ENCODE measurements around the gene CCDC174. TPM values are rescaled to one million over a fixed set of nuclear protein-coding genes. Genes with fewer than 3 reads are reported as not detected.

CCDC174 gene
- total RNA-seq, 2 experiments from 2014 or later = 17.5 to 18.5 TPM

DNA sequence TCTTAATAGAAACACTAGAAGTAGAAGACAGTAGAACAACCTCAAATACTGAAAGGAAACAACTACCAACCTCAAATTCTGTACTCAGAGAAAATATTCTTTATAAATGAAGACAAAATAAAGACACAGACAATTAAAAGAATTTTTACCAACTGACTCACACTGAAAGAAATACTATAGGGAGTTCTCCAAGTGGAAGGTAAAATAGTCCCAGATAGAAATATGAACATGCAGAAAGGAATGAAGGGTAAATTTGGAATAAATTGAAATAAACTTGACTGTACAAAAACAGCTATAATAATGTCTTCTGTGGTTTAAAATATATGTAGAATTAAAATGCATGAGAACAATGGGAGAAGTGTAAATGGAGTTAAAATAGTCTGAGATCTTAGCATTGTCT, 36.7 kb upstream of the CCDC174 start:
- Mint-ChIP-seq H3K9me3 (ENCODE audit: insufficient read depth) (no peaks in the 10 kb centered on the region), H3K36me3 (ENCODE audit: low read depth) (no peaks in the 10 kb centered on the region), H3K27me3 (ENCODE audit: low read depth) (peaks cover 32% of the 10 kb centered on the region), H3K27ac (no peak overlapping the region), H3K4me3 (no peak overlapping the region), H3K4me1 (ENCODE audit: low read depth) (no peaks in the 10 kb centered on the region)
- DNase-seq (no peak), ATAC-seq (no peak)
- ChIA-PET CTCF (no interaction called here), POLR2A (no interaction called here)

- H3K27me3 Mint-ChIP-seq (ENCODE audit: low read depth) = peaks cover 23% of the 10 kb centered on the region
- H3K27ac Mint-ChIP-seq = no peak overlapping the region
- CTCF ChIA-PET = interaction anchor here (1.3 to 1.6 kb wide), 2 partner anchors 11 to 309 kb away, joined by 3 to 4 read pairs; no protein-coding TSS in a partner anchor
- POLR2A ChIA-PET = no interaction called here
- no peaks in the 10 kb centered on the region for H3K36me3 Mint-ChIP-seq (ENCODE audit: low read depth)
- no peak for ATAC-seq
- no peaks in the 10 kb centered on the region for H3K4me1 Mint-ChIP-seq (ENCODE audit: low read depth)
- no peak for DNase-seq
- no peak overlapping the region for H3K4me3 Mint-ChIP-seq
- no peaks in the 10 kb centered on the region for H3K9me3 Mint-ChIP-seq (ENCODE audit: insufficient read depth)
These were observed 34.7 kb upstream of the CCDC174 start for GRCh38 chr3:14616606-14617507.

DNA sequence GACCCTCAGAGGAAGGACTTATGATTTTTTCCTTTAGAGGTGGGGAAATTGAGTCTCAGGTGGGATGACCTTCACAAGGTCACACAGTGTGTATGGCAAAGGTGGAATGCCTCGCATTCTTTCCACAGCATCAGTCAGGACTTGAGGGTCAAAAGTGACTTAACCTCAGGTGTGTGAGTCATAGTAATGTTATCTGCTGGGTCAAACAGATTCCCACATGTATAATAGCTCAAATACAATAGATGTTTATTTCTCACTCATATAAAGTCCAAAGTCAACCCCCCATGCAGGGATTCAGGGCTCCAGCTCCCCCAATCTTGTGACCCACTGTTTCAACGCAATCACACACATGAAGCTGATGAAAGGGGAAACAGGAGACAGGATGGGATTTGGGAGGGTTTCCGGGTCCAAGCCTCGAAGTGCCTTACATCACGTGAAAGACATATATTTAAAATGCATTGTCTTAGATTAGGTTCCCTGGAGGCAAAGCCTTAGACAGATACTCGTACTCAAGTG, 34.0 kb upstream of the CCDC174 start:
- Mint-ChIP-seq H3K4me1 (ENCODE audit: low read depth) (no peaks in the 10 kb centered on the region), H3K36me3 (ENCODE audit: low read depth) (no peaks in the 10 kb centered on the region), H3K9me3 (ENCODE audit: insufficient read depth) (no peaks in the 10 kb centered on the region), H3K4me3 (no peak overlapping the region), H3K27ac (no peak overlapping the region), H3K27me3 (ENCODE audit: low read depth) (peaks cover 20% of the 10 kb centered on the region)
- DNase-seq (no peak), ATAC-seq (no peak)
- POLR2A ChIA-PET = no interaction called here
- CTCF ChIA-PET = interaction anchor here (1.3 kb wide), 1 partner anchor 309 kb away, joined by 3 read pairs; no protein-coding TSS in a partner anchor

DNA sequence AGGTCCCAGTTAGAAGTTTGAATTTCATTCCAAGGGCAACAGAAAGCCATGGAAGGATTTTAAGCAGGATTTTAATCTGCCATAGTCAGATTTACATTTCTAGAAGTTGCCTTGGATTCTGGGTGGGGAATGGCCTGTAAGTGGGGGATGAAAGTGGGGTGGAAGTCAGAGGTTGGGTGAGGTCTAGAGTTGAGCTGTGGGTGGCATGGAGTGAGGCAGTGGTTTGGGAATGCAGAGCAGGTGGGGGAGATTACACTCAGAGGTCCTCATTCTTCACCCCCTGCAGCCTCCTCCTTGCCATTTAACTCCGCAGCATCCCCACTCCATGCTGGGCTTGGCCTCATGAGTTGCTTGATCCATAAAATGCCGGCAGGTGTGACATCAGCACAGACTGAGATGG, 32.0 kb upstream of the CCDC174 start:
- Mint-ChIP-seq H3K27me3 (ENCODE audit: low read depth) (peaks cover 16% of the 10 kb centered on the region), H3K4me1 (ENCODE audit: low read depth) (no peaks in the 10 kb centered on the region), H3K36me3 (ENCODE audit: low read depth) (no peaks in the 10 kb centered on the region), H3K27ac (no peak overlapping the region), H3K4me3 (no peak overlapping the region), H3K9me3 (ENCODE audit: insufficient read depth) (no peaks in the 10 kb centered on the region)
- POLR2A ChIA-PET = interaction anchor here (1.1 kb wide), 1 partner anchor 9 kb away, joined by 4 read pairs; no protein-coding TSS in a partner anchor
- DNase-seq (no peak), ATAC-seq (no peak)
- CTCF ChIA-PET = no interaction called here

DNA sequence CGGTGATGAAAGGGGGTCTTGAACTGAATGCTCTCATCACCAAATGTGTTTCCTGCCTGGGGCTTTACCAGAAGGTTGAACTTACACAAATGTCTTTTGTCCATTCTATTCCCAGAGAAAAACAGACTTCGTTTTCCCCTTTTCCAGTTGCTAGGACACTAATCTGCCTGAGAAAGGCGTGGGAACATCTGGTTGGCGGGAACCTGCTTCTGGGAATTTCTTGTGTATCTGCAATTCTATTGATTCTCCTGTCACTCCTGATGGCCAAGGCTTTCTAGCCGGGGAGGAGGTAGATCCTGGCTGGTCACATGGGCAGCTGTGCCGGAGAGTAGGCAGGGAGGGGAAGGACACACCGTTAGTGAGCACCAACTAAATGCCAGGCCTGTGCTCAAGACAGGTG, 31.1 kb upstream of the CCDC174 start:
- H3K4me3 Mint-ChIP-seq = no peak overlapping the region
- ATAC-seq (no peak), DNase-seq (no peak)
- ChIA-PET CTCF (no interaction called here), POLR2A (no interaction called here)
- H3K36me3 Mint-ChIP-seq (ENCODE audit: low read depth) = no peaks in the 10 kb centered on the region
- no peaks in the 10 kb centered on the region for H3K9me3 Mint-ChIP-seq (ENCODE audit: insufficient read depth)
- peaks cover 14% of the 10 kb centered on the region for H3K27me3 Mint-ChIP-seq (ENCODE audit: low read depth)
- H3K4me1 Mint-ChIP-seq (ENCODE audit: low read depth) = no peaks in the 10 kb centered on the region
- H3K27ac Mint-ChIP-seq = no peak overlapping the region

DNA sequence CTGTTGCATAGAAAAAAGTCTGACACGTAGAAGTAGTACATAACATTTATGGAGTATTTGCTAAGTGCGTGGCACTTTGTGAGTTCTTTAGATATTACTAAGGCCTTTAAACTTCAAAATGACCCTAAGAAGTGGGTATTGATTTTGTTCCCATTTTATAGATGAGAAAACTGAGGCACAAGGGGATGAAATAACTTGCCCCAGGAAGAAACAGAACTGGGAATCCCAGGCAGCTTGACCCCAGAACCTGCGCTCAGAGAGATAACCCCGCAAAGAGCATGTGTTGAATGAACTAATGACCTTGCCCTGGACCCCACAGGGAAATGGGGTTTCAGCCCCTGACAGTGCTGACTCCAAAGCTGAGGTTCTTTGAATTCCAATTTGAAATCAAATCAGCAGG, 30.5 kb upstream of the CCDC174 start:
- DNase-seq = no peak
- no peaks in the 10 kb centered on the region for H3K4me1 Mint-ChIP-seq (ENCODE audit: low read depth)
- ATAC-seq = no peak
- no peaks in the 10 kb centered on the region for H3K36me3 Mint-ChIP-seq (ENCODE audit: low read depth)
- no peaks in the 10 kb centered on the region for H3K9me3 Mint-ChIP-seq (ENCODE audit: insufficient read depth)
- H3K27me3 Mint-ChIP-seq (ENCODE audit: low read depth) = peaks cover 16% of the 10 kb centered on the region
- H3K4me3 Mint-ChIP-seq = no peak overlapping the region
- CTCF ChIA-PET = no interaction called here
- POLR2A ChIA-PET = no interaction called here
- no peak overlapping the region for H3K27ac Mint-ChIP-seq

DNA sequence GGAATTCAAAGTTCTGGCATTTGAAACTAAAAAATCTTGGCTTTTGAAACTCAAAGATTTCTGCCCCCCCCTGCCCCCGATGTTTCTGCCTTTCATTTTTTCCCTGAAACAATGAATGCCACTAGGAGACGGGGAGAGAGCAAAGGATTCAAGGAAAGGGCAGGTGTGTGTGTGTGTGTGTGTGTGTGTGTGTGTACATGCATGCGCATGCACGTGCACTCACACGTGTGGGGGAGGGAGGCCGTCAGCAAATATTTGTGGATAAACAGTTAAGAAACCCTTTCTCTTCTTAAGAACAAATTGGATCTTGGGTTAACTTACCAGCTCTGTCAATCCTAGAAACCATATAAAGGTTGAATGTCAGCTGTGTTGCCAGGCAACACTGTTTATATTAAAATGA, 29.2 kb upstream of the CCDC174 start:
- peaks cover 14% of the 10 kb centered on the region for H3K27me3 Mint-ChIP-seq (ENCODE audit: low read depth)
- ATAC-seq = no peak
- ChIA-PET CTCF (no interaction called here), POLR2A (interaction anchor here (0.6 kb wide), 1 partner anchor 869 kb away, joined by 3 read pairs; no protein-coding TSS in a partner anchor)
- H3K4me3 Mint-ChIP-seq = no peak overlapping the region
- DNase-seq = no peak
- no peaks in the 10 kb centered on the region for H3K36me3 Mint-ChIP-seq (ENCODE audit: low read depth)
- H3K4me1 Mint-ChIP-seq (ENCODE audit: low read depth) = no peaks in the 10 kb centered on the region
- no peak overlapping the region for H3K27ac Mint-ChIP-seq
- H3K9me3 Mint-ChIP-seq (ENCODE audit: insufficient read depth) = no peaks in the 10 kb centered on the region

DNA sequence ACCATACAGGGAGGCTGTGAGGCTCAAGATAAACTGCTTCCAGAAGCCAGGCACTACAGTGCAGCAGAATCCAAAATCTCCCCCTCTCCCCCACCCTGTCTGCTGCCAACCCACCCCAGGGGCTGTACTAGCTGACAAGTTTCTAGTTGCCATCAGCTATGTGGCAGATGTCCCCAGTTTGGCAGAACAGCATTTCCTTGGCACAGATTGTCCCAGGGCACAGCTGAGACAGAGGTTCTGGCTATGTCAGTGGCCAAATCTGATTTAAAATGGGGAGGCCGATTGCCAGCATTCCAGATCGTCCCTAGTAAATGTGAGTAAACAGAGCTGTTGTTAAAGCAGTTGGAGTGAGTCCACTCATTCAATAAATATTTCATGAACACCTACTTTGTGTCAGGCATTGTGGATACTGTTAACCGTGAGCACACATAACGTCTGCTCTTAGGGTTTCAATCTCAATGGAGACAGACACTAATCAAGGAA, 28.0 kb upstream of the CCDC174 start:
- Mint-ChIP-seq H3K27ac (no peak overlapping the region), H3K4me1 (ENCODE audit: low read depth) (no peaks in the 10 kb centered on the region), H3K4me3 (no peak overlapping the region), H3K27me3 (ENCODE audit: low read depth) (peaks cover 13% of the 10 kb centered on the region), H3K9me3 (ENCODE audit: insufficient read depth) (no peaks in the 10 kb centered on the region), H3K36me3 (ENCODE audit: low read depth) (no peaks in the 10 kb centered on the region)
- ATAC-seq (no peak), DNase-seq (no peak)
- POLR2A ChIA-PET = no interaction called here
- CTCF ChIA-PET = no interaction called here

DNA sequence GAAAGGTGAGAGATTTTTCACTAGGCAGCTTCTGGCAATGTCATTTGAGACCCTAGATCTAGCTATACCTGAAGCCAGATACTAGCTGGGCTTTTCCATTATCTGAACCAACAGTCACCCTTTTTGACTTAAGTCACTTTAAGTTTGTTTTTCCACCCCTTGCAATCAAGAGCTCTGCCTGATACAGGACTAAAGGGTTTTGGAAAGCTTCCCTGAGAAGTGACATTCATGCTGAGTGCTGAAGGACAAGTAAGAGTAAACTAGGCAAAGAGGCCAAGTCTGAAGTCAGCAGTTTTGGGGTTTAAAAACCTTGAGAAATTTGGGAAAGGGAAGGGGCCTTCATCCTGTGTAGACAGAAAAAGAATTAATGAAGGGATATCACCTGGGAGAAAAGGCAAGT, 27.1 kb upstream of the CCDC174 start:
- ChIA-PET CTCF (no interaction called here), POLR2A (no interaction called here)
- no peaks in the 10 kb centered on the region for H3K9me3 Mint-ChIP-seq (ENCODE audit: insufficient read depth)
- no peak overlapping the region for H3K4me3 Mint-ChIP-seq
- H3K27ac Mint-ChIP-seq = no peak overlapping the region
- no peaks in the 10 kb centered on the region for H3K4me1 Mint-ChIP-seq (ENCODE audit: low read depth)
- DNase-seq = no peak
- H3K36me3 Mint-ChIP-seq (ENCODE audit: low read depth) = no peaks in the 10 kb centered on the region
- peaks cover 9% of the 10 kb centered on the region for H3K27me3 Mint-ChIP-seq (ENCODE audit: low read depth)
- no peak for ATAC-seq

DNA sequence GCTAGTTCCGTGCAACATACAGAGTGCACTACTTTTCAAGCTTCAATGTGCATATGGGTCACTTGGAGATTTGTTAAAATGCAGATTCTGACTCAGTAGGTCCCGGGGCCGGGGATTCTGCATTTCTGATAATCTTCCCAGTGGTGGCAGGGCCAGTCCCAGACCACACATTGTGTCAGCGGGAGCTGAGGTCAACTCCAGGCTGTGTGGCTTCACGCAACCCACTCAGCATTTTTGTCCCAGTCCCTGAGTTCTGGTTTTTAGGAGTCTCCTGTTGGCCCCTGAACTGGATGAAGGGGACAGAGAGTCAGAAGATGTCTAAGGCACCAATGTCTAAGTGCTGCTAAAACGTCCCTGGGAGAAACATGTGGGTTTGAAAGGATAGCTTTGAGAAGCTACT, 26.1 kb upstream of the CCDC174 start:
- CTCF ChIA-PET = no interaction called here
- no peaks in the 10 kb centered on the region for H3K9me3 Mint-ChIP-seq (ENCODE audit: insufficient read depth)

DNA sequence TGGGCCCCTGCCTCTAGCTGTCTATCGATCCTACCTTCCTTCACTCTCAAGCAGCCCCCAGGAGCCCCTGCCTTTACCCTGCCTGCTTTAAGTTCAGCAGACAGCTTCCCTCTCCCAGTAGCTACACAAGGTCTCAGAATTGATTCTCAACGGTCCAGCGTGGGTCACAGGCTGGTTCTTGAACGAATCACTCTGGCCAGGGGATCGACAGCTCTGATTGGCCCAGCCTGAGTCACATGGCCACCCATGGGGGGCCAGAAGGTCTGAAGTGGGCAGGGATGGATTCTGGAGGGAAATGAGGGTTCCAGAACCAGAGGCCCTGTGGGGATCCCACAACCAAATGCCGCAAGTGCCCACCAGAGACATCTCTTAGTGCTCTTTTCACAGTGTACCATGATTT, 23.7 kb upstream of the CCDC174 start:
- H3K9me3 Mint-ChIP-seq (ENCODE audit: insufficient read depth) = no peaks in the 10 kb centered on the region
- no peak overlapping the region for H3K27ac Mint-ChIP-seq
- CTCF ChIA-PET = no interaction called here
- no peaks in the 10 kb centered on the region for H3K4me1 Mint-ChIP-seq (ENCODE audit: low read depth)
- no peak overlapping the region for H3K4me3 Mint-ChIP-seq
- peaks cover 9% of the 10 kb centered on the region for H3K27me3 Mint-ChIP-seq (ENCODE audit: low read depth)
- DNase-seq (no peak), ATAC-seq (no peak)
- H3K36me3 Mint-ChIP-seq (ENCODE audit: low read depth) = no peaks in the 10 kb centered on the region
- POLR2A ChIA-PET = no interaction called here

More for the DNA sequence above, 26.1 kb upstream of the CCDC174 start:
- peaks cover 9% of the 10 kb centered on the region for H3K27me3 Mint-ChIP-seq (ENCODE audit: low read depth)
- no peak for ATAC-seq
- POLR2A ChIA-PET = no interaction called here
- H3K4me3 Mint-ChIP-seq = no peak overlapping the region
- H3K36me3 Mint-ChIP-seq (ENCODE audit: low read depth) = no peaks in the 10 kb centered on the region
- no peak overlapping the region for H3K27ac Mint-ChIP-seq
- H3K4me1 Mint-ChIP-seq (ENCODE audit: low read depth) = no peaks in the 10 kb centered on the region
- DNase-seq = no peak

DNA sequence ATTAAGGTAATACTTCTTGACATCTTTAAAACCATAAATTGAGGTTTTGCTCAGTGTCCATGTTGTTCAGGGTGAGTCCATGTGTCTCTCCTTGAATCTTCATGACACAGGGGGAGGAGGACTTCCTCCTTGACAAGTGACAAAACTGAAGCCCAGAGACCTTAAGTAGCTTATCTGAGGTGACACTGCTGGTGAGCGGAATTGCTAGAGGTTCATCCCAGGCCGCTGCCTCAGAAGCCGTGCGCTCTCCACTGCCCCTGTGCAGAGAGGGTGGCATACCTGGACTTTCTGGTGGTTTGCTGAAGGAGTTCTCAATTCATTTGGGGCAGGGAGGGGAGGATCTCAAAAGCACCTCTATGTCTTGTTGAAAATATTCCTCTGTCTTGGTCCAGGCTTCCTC, 23.2 kb upstream of the CCDC174 start:
- no peaks in the 10 kb centered on the region for H3K36me3 Mint-ChIP-seq (ENCODE audit: low read depth)
- ChIA-PET POLR2A (no interaction called here), CTCF (no interaction called here)
- H3K4me1 Mint-ChIP-seq (ENCODE audit: low read depth) = no peaks in the 10 kb centered on the region
- ATAC-seq (no peak), DNase-seq (no peak)
- H3K27ac Mint-ChIP-seq = no peak overlapping the region
- no peaks in the 10 kb centered on the region for H3K9me3 Mint-ChIP-seq (ENCODE audit: insufficient read depth)
- peaks cover 9% of the 10 kb centered on the region for H3K27me3 Mint-ChIP-seq (ENCODE audit: low read depth)
- H3K4me3 Mint-ChIP-seq = no peak overlapping the region

Measured in activated CD8-positive, alpha-beta T cell treated with anti-CD3 and anti-CD28 coated beads, Interleukin-2, amount 10 ng/mL, durations not matched to agents 7 days and 5 days (primary cell).